ENCODE measurements around the gene FIG4. TPM values are rescaled to one million over a fixed set of nuclear protein-coding genes. Genes with fewer than 3 reads are reported as not detected.

The FIG4 gene
- total RNA-seq (10 to 100 TPM in 8 of 9 donors, 1 to 10 TPM in 1; 9.2 to 23.5 (median 18.7) TPM), polyA plus RNA-seq (10 to 100 TPM; 11.8 to 25.4 (median 13.6) TPM)
- long read RNA-seq, donor 1, partial matches to known transcripts: 10 of 11 reads
- long read RNA-seq, donor 1, other reads (novel, unspliced or antisense): 0 of 11 reads
- long read RNA-seq, donor 2, partial matches to known transcripts: 15 of 17 reads
- long read RNA-seq, donor 2, other reads (novel, unspliced or antisense): 0 of 17 reads
- long read RNA-seq, donor 3, partial matches to known transcripts: 6 of 9 reads
- long read RNA-seq, donor 3, other reads (novel, unspliced or antisense): 0 of 9 reads
- long read RNA-seq, donor 4, partial matches to known transcripts: 0 of 4 reads
- long read RNA-seq, donor 4, other reads (novel, unspliced or antisense): 1 of 4 reads
- long read RNA-seq, donor 5, transcript FIG4-201 (23 exons, 3,011 nt): major isoform, 49 of 64 reads
- long read RNA-seq, donor 5, partial matches to known transcripts: 6 of 64 reads
- long read RNA-seq, donor 5, other reads (novel, unspliced or antisense): 9 of 64 reads
- long read RNA-seq, donor 6, transcript FIG4-201 (23 exons, 3,011 nt): major isoform, 7 of 11 reads
- long read RNA-seq, donor 6, partial matches to known transcripts: 3 of 11 reads
- long read RNA-seq, donor 6, other reads (novel, unspliced or antisense): 1 of 11 reads
- long read RNA-seq, donor 7, partial matches to known transcripts: 6 of 6 reads
- long read RNA-seq, donor 7, other reads (novel, unspliced or antisense): 0 of 6 reads
- long read RNA-seq, donor 8, transcript FIG4-201 (23 exons, 3,011 nt): major isoform, 8 of 22 reads
- long read RNA-seq, donor 8, partial matches to known transcripts: 14 of 22 reads
- long read RNA-seq, donor 8, other reads (novel, unspliced or antisense): 0 of 22 reads
- long read RNA-seq, donor 9, partial matches to known transcripts: 7 of 10 reads
- long read RNA-seq, donor 9, other reads (novel, unspliced or antisense): 0 of 10 reads
- long read RNA-seq, donor 10, partial matches to known transcripts: 0 of 1 reads
- long read RNA-seq, donor 10, other reads (novel, unspliced or antisense): 0 of 1 reads

DNA sequence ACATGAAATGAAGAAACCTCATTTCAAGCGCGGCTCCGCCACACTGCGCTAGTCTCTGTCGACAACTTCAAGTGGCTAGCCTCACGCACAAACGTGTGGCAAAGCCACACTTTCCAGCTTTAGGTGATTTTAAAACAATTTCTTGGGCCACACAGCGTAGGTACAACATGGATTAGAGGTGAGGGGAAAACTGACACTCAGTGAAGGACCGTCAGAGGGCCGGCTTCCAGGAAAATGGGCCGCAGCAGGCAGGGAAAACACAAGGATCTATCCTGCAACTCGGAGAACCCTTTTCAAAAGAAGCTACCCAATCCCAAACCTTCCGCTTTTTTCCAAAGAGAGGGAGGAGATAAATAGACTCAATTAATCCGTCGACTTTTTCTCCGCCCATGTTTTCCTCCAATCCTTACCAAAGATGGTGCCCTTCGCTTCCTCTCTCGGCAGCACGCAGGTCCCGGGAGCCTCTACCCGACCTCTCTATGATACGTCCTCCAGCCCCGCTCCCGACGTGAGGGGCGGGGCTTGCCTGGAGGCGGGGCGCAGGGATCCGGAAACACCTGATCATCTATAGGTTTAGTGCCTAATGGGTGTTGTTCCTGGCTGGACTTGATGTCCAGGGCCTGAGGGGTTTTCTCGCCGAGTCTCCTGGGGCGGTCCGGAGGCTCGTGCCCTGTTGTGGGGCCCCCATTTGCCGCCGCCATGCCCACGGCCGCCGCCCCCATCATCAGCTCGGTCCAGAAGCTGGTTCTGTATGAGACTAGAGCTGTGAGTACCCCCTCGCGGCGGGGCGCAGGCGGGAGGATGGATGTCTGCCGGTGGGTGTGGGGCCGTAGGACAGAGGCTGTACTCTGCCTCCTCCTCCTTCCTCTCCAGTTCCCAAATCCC lies at the start of gene FIG4, which contains the start of gene AK9:
FIG4 (plus strand) TSS at position 560 of the 885 bp plus-strand sequence; CDS start at position 700, 140 bp downstream.
AK9 (minus strand) TSS at position 466 of the 885 bp plus-strand sequence. CDS start 15,457 bp downstream, outside the sequence.
- intact Hi-C loops (cut with DNase I): no loop called here
- Histone ChIP-seq H3K4me3 (peak within 1 kb of the TSS; percentile 25 to 95 (median 75)), H3K27me3 (no peaks in the 10 kb centered on the region), H3K9me3 (replicated peaks in 1 of 3) (no peaks in the 10 kb centered on the region), H3K27ac (peak within 1 kb of the TSS; percentile 53 to 92 (median 84)), H3K4me1 (replicated peaks in 1 of 2) (peaks cover 15 to 34% of the 10 kb centered on the region in 2 donors), H3K36me3 (replicated peaks in 1 of 2) (no peaks in the 10 kb centered on the region)
- TF ChIP-seq CTCF (IDR thresholded peaks at IDR 0.05) (peak in 3 of 6 experiments; percentile 11 to 15 (median 12)), POLR2A (IDR thresholded peaks at IDR 0.05) (peak in 1 of 2 donors; percentile 85)
- peak; percentile 92 to 95 (median 93) for DNase-seq
- WGBS, 4 donors: 0 to 1% (median 0%) methylated on average over 28 to 47 of the region's 47 CpGs

DNA sequence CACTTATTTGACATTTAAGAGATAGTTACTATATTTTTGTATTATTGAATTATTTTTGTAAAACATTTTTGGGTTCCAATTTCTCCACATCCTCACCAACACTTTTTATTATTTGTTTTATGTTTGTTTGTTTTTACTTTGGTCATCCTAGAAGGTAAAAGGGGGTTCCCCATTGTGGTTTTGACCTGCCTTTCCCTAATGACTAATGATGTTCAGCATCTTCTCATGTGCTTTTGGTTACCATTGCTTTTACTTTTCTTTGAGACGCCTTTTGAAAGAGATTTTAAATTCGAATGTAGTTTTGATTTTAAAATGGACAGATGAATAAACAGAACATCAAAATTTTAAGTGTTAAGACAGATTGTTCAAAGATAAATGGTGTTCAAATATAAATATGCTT lies 47.0 kb upstream of the FIG4 start:
- H3K9me3 ChIP-seq (replicated peaks in 1 of 3): no peaks in the 10 kb centered on the region
- no peak for DNase-seq
- no peaks in the 10 kb centered on the region for H3K36me3 ChIP-seq (replicated peaks in 1 of 2)
- H3K27ac ChIP-seq: no peak overlapping the region
- TF ChIP-seq CTCF (IDR thresholded peaks at IDR 0.05): no peak
- no peaks in the 10 kb centered on the region for H3K4me1 ChIP-seq (replicated peaks in 1 of 2)
- no peaks in the 10 kb centered on the region for H3K27me3 ChIP-seq
- intact Hi-C loops (cut with DNase I): no loop called here
- no peak overlapping the region for H3K4me3 ChIP-seq
- 81 to 95% (median 90%) methylated on average over 2 of the region's 2 CpGs for WGBS, 4 donors

DNA sequence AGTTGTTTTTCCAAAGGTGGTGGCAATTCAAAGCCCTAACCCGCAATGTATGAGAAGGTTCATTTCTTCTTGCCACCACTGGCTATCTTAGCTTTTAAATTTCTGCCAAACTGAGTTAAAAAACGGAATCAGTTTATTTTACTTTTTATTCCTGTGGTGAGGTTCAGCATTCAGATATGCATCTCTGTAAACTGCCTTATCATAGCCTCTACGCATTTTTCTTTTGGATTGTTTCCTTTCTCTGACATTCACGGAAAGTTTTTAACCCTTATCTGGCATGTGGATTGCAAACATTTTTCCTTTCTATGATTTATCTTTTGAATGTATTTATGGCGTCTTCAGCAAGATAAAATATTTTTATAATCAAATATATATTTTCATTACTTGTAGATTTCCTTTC lies 37.8 kb upstream of the FIG4 start:
- intact Hi-C loops (cut with DNase I): no loop called here
- H3K4me3 ChIP-seq: no peak overlapping the region
- H3K36me3 ChIP-seq (replicated peaks in 1 of 2): no peaks in the 10 kb centered on the region
- H3K4me1 ChIP-seq (replicated peaks in 1 of 2): no peaks in the 10 kb centered on the region
- H3K9me3 ChIP-seq (replicated peaks in 1 of 3): no peaks in the 10 kb centered on the region
- no peak for DNase-seq
- TF ChIP-seq POLR2A (IDR thresholded peaks at IDR 0.05) (no peak), CTCF (IDR thresholded peaks at IDR 0.05) (no peak)
- H3K27me3 ChIP-seq: no peaks in the 10 kb centered on the region
- whole genome bisulfite sequencing, 4 donors: 58 to 63% (median 59%) methylated on average over 5 of the region's 5 CpGs
- no peak overlapping the region for H3K27ac ChIP-seq
